Mesenteric fat pad (tissue), 1 donor: ENCODE results near the gene CPSF4L. TPM values are rescaled to one million over a fixed set of nuclear protein-coding genes. Genes with fewer than 3 reads are reported as not detected.

Source experiments
- DNase-seq: peaks from one replicate; pipeline ENCODE4 v3.0.0-alpha.2; 2020; ENCODE audit warnings: low spot score
- total RNA-seq: library from RNA; stranded (reverse); fragmentation: NEBNext Ultra II Directional; extraction: Animal tissue kit (Norgen Biotek cat#: 25700); gene quantifications from one replicate; pipeline ENCODE4 v1.2.1, GENCODE V29; 2021
- donor health status: DM: yes; HTN: yes; CAD: no.

Gene CPSF4L
- total RNA-seq, 1 donor from 2014 or later: 0.61 TPM

DNA sequence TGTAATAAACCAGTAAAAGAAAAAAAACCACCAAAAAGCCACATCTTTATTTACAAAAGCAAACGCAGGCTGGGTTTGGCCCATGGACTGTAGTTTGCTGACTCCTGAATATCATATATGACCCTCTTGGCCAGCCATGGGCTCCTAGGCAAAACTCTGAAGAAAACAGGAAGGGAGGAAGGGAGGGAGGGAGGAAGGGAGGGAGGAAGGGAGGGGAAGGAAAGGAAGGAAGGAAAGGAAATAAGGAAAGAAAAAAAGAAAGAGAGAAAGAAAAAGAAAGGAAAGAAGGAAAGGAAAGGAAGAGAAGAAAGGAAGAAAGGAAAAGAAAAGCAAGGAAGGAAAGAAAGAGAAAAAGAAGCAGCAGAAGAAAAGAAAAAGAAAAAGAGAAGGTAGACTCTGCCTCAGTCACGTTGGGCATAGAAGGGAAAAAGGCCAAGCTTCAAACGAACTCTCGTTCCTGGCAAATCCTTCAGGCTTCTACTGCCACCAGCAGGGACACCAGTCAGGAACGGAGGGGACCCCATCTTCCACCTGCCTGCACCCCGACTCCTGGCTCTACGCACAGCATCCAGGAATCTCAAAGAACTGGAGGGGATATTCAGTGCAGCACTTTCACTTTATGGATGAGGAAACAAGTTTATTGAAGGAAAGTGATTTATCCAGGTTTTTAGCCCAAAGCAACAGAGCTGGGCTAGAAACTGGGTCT, 28.0 kb upstream of the CPSF4L start:
- DNase-seq: no peak

DNA sequence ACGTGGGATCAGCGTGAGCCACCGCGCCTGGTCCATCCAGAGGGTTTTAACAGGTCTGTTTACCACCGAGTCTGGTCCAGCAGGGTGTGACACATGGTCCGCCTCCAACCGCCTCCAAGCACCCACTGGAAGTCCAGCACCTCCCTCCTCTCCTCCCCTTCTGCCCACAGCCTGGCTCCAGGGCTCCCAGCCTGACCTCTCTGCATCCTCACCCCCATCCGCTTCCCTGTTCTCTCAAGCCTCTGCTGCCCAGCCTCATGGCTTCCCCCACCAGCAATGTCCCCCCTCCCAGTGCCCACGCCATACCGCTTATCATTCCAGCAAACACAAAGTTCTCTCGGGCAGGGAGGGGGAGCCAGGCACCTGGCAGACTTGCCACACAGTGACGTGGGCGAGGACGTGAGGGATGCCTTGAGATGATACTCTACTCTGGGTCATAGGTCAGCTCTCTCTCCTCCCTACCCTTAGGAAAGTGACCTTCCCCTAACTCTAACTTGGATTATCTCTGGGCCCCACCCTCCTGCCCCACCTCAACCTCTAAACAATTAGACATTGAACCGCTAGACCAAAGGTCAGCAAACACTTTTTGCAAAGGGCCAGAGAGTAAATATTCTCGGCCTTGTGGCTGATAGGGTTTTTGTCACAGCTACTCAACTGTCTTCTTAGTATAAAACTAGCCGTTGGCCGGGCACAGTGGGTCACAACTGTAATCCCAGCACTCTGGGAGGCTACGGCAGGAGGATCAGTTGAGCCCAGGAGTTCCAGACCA, 27.0 kb upstream of the CPSF4L start:
- DNase-seq: no peak

DNA sequence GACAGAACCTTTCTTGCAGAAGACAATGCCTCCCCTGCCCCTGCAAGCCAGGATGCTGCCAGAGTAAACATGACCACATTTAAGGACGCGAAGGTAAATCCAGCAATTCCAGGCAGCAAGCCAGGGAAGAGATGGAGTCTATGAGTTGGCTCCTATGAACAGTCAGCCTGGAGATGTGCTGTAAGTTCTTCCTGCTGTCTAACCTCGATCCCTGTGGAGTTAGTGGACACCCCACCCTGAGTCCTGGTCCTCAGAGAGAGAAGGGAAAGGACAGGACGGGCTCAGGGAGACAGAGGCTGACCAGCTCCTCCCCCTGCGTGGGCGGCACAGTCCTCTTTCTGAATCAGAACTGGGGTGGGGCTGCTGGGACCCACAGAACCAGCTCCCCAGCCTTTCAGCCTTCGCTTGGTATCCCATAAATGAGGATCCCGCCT, 25.2 kb upstream of the CPSF4L start:
- DNase-seq: no peak

DNA sequence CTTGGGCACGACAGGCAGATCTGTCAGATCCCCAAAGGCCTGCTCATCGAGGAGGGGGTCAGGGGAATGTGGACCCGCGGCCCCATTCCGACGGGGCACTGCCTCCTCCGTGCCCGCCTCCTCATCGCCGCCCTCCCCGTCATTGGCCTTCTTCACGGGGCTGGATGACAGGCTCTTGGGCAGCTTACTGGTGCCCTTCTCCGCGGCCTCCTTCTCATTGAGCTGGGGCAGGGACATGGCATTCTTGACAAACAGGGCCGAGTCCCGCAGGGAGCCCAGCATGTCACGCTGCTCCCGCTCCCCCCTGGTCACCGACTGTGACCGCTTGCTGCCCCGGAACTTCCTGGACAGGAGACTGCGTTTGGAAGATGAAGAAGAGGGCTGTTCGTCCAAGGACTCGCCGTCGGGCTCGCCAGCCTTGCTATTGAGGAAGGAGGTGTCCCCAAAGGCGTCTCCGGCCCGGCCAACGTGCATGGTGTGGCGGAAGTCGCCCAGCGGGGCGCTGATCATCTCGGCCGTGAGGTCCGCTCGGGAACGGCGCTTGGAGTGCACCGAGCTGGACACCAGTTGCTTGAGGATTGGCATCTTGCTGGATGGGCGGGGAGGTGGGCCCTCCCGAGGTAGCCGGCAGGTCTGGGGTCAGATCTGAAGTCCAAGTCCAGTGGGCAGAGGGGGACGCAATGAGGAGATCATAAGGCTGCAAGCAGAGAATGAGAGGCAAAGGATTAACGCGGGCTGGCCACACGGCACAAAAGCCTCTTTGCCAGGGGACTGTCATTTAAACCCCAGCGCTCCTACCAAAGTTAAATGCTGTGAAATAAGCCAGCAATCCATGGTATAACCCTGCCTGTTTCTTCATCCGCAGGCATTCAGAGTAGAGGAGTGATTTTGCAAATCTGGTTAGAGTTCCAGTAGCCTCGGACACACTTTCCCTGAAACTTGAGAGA, 24.5 kb upstream of the CPSF4L start:
- DNase-seq: no peak

DNA sequence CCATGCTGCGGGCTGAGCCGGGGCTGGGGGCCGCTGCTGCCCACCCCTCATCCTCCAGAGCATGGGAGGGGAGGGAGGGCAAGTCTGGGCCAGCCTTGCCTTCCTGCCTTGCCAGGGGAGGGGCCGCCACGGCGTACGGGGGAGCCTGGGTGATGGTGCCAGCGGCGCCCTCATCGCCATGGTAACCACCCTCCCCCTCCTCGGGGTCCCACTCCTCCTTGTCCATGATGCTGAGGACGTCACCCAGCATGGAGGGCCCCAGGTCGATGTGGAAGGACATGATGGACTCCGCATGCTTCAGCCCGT, 23.9 kb upstream of the CPSF4L start:
- no peak for DNase-seq

DNA sequence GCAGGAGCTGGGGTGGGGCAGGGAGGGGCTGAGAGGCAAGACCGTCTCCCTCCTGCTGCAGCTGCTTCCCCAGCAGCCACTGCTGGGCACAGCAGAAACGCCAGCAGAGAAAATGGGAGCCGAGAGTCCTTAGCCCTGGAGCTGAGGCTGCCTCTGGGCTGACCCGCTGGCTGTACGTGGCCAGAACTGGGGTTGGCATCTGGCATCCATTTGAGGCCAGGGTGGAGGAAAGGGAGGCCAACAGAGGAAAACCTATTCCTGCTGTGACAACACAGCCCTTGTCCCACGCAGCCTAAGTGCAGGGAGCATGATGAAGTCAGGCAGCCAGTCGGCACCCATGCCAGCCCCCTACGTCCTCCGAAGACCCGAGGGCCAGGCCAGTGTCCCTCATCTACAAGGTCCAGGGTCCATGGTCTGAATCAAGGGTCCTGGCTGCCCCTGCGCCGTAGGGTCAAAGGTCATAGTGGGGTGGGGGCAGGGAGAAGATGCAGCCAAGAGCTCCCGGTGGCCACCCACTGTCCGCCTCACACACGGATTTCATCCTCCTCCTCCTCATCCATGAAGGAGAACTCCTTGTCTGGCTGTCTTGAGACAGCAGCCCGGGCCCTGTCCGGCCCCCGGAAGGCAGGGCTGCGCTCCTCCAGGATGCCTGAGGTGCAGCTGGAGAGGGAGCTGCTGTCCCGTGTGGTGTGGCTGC, 23.4 kb upstream of the CPSF4L start:
- no peak for DNase-seq

DNA sequence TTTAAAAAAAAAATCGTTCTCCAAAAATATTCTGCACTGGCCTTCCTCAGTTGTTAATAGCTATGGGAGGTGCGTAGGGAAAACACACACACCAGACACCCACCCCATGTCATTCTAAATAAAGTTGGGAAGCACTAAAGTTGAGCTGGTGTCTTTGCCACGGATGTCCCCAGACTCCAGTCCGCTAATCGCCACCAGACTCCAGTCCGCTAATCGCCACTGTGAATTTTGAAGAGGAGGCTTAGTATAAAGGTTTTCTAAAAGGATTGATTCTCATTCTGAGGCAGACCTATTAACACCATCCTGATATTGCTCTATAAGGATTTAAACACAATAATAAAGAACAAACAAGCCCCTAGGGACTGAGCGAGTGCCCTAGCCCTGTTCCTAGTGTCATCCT, 22.7 kb upstream of the CPSF4L start:
- DNase-seq: no peak

DNA sequence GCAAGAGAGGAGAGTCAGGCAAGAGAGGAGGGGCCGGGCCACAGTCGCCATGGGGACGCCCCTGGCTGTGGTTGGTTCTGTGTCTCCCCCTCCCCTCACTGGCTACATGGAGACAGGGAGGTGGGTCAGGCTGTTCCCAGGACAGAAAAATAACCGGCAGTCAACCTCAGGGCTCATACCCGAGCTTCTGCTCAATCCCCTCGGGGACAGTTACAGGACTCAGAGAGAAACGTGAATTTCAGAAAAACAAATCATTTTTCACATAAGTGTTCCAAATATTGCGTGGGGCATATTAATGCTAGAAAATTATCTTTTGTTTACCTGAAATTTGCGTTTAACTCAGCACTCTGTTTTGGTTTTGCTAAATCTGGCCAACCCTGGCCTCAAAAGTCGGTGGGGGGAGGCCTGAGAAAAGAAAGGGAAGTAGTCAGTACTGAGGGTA, 22.2 kb upstream of the CPSF4L start:
- DNase-seq: no peak

DNA sequence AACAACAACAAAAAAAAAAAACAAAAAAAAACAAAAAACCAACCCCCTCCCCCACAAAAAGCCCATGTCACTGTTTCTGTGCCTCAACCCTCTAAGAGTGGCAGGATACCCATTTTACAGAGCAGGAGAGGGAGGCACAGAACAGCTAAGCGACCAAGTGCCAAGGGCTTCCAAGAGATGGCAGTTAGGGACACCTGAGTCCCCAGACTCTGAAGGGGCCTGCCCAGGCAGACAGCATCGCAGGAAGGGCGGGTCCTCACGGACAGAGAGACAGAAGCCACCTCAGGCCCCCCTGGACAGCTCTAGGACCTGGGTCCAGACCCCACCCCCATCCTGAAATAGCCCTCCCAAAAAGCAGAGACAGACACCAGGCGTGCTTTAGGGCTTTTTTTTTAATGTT, 21.6 kb upstream of the CPSF4L start:
- no peak for DNase-seq

DNA sequence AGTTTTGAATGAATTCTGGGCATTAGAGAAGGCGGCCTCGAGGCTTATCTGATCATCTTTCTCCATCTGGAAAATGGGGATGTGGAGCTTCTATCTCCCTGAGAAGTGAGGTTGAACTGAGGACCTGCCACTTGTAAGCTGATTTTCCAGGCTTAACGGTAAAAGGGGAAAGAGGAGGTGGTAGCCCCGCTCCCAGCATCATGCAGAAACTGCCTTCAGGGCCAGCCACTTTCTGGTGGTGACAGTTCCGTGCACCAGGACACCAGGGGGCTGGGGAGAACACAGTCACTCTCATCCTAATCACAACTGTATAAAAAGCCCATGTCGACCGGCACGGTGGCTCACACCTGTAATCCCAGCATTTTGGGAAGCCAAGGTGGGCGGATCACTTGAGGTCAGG, 20.9 kb upstream of the CPSF4L start:
- DNase-seq: no peak

DNA sequence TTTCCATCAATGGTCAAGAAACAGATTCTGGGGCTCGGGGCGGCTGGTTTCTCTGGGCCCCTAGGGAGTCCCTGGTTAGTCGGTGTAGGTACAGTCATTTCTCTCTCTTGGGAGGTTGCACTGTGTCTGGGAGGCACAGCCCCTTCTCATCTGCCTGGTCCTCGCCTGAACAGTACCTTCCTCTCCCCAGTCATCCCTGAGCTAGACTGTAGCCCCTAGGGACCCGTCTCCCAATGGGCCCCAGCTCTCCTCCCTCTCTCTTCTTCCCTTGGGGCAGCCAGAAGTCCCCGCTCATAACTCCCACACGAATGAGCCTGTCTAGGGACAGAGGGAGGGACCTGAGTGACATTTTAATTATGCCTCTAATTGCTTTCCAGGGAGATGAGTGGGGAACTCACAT, 20.2 kb upstream of the CPSF4L start:
- DNase-seq: no peak

DNA sequence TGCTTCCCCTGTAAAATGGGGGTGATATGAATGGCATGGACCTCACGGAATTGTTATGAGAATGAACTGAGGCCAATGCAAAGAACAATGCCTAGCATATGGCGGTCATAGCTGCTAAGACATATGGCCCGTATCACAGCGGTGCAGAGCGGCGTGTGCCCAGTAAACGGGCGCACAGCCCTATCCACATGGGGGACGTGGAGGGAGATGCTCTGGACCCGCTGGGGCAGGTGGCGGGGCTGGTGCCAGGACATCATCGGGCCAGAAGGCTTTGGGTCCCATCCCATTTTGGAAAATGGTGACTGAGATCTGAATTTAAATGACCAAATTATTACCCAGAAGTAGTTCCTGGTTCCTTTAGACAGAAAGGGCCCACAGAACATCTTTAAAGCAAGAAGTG, 18.5 kb upstream of the CPSF4L start:
- DNase-seq: no peak

DNA sequence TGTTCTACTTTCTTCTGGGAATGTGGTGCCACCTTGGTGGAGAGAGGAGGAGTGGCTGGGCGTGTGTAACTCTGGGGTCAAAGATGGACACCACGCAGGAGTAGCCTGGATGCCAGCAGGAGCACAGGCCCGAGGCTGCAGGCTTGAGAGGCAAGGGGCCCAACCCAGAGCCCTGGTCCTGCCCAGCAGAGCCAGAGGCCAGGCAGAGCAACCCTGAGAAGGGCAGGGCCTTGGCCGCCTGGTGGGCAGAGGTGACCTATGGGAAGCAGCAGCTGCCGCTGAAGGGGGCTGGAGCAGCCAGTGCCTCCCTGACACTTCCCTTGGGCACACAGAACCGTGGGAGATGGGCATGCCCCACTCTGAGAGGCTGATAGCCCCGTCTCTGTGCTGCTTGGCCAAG, 18.0 kb upstream of the CPSF4L start:
- DNase-seq: no peak

DNA sequence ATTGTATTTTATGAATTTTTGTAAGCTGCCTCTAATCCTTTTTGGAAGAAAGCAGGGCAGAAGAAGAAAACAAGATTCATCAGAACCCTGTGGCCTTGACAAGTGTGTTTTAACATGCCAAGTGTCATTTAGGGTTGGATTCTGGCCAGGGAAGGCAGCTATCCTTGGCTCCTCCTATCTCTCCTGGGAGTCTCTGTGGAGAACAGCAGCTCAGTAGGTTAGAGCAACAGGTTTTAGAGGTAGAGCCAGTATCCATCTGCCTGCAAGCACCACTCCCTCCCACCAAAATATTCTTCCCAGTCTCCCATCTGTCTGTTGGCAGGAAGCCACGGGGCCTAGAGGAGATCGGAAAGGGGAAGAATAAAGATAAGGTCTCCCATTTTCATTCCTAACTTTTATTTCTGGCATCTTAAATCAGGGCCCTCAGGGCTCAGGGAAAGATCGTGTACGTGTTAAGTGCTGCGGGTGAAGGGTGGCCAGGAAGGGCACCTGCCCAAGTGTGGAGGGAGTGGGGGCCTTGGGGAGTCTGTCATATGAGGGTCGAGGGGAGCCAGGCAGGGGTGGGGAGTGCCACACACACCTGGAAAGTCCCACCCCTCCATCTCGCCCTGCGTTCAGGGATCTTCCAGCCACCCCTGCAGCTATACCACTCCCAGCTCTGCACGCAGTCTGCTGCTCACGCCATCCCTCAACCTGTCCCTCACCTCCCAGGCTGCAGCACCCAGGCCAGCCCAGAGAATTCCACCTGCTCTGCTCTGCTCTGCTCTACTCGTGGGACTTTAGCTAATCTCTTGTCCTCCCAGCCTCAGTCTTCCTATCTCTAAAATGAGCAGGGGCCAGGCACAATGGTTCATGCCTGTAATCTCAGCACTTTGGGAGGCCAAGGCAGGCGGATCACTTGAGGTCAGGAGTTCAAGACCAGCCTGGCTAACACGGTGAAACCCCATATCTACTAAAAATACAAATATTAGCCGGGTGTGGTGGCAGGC, 17.1 kb upstream of the CPSF4L start:
- no peak for DNase-seq

DNA sequence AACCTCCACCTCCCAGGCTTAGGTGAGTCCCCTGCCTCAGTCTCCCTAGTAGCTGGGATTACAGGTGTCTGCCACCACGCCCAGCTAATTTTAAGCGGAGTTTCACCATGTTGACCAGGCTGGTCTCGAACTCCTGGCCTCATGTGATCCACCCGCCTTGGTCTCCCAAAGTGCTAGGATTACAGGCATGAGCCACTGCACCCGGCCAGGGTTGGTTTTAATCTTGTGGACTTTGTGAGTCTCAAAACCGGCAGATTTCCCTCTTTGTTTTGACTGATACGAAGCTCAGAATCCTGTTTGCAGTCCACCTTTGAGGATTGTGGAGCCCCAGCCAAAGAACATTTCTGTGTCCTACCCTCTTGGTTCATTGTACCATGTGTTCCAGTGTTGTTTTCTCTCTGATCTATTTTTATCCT, 16.4 kb upstream of the CPSF4L start:
- DNase-seq: no peak

DNA sequence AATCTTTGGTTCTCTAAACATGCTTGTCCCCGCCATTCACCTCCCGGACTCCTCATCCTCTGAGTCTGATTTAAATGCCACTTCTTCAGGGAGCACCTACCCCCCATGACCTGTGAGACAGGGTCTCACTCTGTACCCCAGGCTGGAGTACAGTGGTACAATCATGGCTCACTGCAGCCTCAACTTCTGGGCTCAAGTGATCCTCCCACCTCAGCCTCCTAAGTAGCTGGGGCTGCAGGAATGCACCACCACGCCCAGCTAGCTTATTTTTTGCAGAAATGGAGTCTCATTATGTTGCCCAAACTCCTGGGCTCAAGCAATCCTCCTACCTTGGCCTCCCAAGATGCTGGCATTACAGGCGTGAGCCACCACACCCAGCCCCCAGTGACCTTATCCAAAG, 12.8 kb upstream of the CPSF4L start:
- DNase-seq: no peak

DNA sequence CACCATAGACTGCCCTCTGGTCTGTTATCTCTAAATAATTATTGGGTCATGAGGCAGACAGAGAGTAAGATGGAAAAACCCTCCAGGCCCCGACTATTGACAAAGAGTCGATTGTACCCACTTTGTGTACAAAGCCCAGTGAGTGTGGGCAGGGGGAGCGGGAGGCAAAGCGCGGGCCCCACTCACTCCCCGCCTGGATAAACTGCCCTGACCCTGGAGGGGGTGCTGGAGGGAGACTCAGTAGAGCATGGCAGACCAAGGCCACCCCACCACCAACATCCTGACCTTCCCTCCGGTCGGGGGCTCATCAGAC, 11.2 kb upstream of the CPSF4L start:
- no peak for DNase-seq

DNA sequence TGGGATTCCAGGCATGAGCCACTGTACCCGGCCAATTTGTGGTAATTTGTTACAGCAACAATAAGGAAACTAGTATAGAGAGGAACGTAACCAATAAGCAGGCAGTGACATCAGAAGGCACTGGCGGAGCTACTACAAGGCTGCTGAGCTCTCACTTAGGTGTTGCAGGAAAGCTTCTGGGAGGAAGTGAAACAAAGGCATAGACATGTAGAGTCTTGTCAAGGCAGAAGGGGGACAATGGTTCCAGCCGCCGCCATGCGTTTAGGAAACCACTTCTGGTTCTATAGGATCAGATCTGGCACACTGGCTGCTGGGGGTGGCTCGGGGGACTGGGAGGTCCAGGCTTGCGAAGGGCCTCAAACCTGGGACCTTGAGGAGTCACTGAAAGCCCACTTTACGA, 9.4 kb upstream of the CPSF4L start:
- no peak for DNase-seq

DNA sequence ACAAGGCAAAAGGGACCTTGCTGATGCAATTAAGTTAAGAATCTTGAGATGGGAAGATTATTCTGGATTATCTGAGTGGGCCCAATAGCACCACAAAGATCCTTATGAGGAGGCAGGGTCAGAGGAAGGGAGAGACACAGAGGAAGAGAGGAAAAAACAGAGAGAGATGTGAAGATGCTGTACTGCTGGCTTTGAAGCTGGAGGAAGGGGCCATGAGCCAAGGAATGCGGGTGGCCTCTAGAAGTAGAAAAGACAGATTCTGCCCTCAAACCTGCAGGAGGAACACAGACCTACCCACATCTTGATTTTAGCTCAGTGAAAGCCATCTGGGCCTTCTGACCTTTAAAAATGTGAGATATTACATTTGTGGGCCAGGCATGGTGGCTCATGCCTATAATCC, 8.1 kb upstream of the CPSF4L start:
- DNase-seq: no peak

DNA sequence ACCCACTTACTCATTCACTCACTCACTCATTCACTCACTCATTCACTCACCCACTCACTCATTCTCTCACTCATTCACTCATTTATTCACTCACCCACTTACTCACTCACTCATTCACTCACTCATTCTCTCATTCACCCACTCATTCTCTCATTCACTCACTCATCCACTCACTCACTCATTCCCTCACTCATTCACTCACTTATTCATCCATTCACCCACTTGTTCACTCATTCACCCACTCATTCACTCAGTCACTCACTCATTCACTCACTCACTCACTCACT, 7.6 kb upstream of the CPSF4L start:
- DNase-seq: no peak
